Erythroblast (primary cell): ENCODE results near the gene TFAM.

Experiments
- DNase-seq, 2 experiments: peaks; one replicate each; lab custom pipeline; 2025; lab: John Stamatoyannopoulos, UW
- GATA1 ChIP-seq: IDR thresholded peaks from 2 replicates; pipeline ENCODE4 v1.6.1; 2011; ENCODE audit warnings: low read depth, mild to moderate bottlenecking, control low read depth, low read length, moderate library complexity
- POLR2A ChIP-seq: IDR thresholded peaks from 2 replicates; pipeline ENCODE4 v1.6.1; 2011; ENCODE audit warnings: mild to moderate bottlenecking, low read length

The TFAM gene

DNA sequence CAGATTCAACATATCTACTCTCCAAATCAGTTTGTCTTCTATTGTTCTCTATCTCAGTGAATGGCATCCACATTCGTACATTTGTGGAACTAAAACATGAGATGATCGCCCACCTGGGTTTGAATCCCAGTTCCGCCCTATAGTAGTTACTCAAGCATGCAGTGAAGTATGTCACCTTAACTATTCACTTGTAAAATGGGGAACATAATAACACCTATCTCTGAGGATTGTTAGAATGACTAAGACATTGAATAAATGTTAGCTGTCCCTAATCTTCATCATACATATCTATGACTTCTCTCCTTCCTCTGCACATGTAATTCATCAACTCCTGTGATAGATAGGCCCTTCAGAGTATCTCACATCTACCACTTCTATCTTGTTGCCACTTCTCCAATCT lies 25.7 kb upstream of the TFAM start:
- no peak for TF ChIP-seq GATA1
- no peak for TF ChIP-seq POLR2A
- no peak for DNase-seq

DNA sequence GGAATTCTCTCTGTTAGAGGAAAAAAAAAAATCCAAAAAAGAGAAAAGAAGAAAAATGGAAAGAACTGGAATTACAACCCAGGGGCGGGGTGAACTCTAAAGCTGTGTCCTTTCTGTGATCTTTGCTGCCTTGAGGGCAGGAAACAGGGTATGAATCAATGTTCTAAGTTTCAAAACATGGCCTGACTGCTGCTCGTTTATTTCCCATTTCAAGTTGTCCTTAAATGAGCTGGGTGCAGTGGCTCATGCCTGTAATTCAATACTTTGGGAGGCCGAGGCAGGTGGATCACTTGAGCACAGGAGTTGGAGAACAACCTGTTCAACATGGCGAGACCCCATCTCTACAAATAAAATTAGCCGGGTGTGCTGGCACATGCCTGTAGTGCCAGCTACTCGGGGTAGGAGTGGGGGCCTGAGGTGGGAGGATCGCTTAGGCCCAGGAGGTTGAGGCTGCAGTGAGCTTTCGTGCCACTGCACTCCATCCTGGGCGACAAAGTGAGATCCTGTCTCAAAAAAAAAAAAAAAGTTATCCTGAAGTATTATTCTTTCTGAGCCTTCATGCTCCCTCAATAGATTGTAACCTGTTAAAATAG lies 24.7 kb upstream of the TFAM start:
- no peak for TF ChIP-seq GATA1
- no peak for TF ChIP-seq POLR2A

DNA sequence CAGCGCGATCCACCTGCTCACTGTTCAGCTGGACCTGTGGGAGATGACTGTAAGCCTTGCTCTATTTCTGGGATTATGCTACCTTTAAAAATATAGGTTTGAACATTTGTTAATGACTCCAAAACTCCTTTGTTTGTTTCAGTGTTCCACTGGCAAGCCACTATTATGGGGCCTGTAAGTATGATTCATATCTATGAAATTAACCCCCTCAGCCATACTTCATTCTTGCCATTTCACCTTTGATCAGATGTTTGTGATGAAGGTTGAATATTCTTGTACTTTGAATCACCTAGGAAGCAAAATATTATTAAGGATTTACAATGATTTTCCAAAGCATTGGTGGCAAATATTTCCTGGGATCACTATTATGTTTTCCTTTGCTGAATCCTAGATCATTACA lies 23.9 kb upstream of the TFAM start:
- no peak for DNase-seq
- TF ChIP-seq POLR2A (no peak), GATA1 (no peak)

More for the DNA sequence above, 24.7 kb upstream of the TFAM start:
- no peak for DNase-seq

DNA sequence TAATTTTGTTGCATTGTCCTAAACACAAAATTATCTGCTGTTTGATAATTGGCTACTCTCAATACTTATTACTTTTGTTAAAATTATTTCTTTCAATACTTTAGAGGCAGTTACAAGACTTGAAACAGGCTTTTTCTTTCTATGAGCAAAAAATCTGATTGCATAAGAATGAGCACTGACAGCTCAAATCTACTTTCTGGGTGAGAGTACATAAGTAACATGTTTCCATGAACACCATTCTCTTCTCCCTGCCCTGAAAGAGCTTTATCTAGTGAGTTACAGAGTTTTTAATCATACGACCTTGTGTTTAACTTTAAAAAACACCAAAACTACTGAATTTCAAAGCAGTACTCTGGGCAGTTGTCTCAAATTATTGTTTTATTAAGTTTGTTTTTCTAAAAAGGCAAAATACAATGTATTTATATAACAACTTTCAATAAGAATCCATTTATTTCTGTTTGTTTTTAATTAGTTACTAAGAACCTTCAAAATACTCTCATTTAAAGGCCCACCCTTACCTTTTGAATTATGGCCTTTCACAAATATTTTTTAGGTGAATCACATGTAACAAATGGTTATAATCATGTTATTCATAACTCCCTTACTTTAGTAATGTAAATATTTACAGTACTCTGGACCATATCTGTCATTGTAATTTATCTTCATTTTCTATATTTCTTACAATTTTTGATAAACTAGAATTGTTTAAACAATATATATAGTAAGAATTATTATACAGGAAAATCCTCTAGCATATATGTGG lies 23.0 kb upstream of the TFAM start:
- DNase-seq: no peak

DNA sequence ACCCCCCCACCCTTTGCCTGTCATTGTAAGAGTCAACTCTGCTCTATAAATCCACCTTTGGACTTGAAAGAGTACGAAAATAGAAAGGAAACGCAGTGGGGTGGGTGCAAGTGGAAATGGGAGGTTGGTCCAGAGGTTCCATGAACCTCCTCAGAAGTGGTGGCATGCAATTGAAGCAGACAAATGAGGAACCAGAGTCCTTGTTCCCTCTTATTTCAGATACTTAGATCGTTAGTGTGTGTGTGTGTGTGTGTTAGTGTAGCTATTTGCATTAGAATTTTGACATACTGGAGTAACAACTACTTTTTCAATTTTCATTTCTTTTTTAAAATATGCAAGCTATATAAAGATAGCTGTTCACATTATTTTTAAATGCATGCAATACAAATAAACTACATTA lies 18.1 kb upstream of the TFAM start:
- DNase-seq: no peak
- TF ChIP-seq POLR2A (no peak), GATA1 (no peak)

More for the DNA sequence above, 23.0 kb upstream of the TFAM start:
- TF ChIP-seq POLR2A (no peak), GATA1 (no peak)

DNA sequence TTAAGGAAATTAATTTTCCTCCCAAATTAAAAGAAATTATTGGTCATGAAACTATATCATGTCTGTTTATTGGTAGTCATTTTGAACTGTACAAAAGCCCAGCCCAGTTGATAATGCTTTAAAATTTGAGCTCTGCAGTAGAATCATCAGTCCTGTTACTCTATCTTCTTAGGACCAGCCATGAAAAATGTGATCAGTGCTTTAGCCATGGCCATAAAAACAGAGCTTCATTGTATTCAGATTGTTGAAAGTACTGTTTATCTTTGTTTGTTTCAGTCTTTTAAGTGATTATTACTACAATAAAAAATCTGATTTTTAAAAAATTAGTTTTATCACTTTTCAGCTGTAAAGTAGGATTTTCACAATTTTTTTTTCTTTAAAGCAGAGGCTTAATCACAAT lies 13.7 kb upstream of the TFAM start:
- no peak for DNase-seq
- TF ChIP-seq POLR2A: no peak

DNA sequence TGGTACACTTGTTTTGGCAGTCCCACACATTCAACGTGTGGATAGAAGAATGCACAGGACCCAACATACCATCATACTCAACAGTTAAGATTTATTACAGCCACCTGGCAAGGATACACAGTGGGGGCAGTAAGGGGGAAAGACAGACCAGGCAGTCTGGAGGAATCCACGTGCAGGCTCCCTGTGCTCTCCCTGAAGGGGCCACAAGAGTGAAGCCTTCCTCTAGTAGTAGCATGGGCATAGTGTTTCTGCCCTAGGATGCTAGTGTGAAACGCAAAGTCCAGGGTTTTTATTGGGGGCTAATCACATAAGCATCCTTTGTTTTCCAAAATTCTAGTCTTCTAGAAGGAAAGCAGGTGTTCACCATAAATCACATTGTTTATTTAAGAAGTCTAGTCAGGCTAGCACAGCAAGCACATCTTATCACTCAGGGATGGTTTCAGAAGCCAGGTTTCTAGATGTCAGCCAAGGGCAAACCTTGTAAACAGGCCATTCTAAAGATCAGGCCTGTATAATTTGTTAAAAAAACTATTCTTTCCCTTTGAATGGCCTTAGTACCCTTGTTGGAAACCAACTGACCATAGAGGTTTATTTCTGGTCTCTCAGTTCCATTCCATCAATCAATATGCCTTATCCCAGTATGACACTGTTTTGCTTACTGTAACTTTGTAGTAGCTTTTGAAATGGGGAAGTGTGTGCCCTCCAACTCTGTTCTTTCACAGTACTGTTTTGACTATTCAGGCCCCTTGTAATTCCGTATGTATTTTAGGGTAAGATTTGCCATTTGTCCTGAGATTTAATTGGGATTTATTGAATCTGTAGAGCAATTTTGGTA lies 12.4 kb upstream of the TFAM start:
- no peak for TF ChIP-seq GATA1
- no peak for DNase-seq

DNA sequence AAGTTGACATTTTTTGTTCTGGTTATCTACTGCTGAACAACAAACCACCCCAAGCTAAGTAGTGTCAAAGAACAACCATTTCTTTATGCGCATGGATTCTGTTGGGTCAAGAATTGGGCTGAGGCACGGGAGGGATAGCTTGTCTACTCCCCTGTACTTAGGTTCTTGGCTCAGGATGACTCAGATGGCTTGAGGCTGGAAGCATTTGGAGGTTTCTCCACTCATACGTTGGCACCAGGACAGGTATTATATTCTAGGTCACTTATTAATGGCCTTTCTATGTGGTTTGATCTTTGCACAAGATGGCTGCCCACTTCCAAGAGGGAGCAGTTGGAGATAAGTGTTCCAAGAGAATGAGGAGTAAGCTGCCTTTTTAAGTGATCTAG lies 11.8 kb upstream of the TFAM start:
- DNase-seq: no peak
- TF ChIP-seq POLR2A (no peak), GATA1 (no peak)

DNA sequence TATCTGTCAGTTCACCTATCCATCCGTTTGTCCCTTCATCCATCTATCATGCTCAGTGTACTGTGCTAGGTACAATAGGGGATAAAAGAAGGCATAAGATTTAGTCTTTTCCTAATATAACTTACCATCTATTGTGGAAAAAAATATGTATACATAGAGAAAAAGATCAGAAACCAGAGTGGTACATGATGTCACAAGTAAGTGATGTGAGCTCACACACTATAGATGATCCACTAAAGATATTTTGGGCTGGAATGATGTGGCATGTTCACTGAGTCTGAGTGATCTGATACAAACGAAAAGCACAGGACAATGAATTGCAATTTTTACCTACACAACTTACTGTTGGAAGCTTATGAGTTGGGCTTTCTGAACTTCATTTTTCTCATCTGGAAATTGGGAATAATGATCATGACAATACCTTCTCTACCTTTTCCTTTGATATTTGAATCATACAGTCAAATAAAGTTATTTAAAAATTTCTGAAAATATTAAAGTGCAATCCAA lies 2.7 kb upstream of the TFAM start:
- peak; percentile 10 to 32 for DNase-seq
- TF ChIP-seq POLR2A: no peak
- no peak for TF ChIP-seq GATA1

DNA sequence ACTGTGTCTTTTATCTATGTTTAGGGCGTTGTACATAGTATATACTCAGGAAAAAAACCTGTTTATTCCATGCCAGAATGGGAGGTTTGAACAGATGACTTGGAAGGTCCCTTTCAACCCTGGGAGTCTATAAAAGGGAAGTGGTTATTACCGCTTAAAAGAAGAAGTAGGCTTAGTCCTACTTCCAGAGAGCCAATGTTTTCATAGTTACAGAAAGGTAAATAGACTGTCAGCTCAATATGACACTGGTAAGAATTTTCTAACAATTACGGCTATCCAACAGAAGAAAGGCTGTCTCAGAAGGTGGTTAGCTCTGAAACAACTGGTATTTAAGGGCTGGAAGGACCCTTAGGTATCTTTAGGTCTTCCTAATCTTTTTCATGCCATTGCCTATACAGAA lies 1.1 kb upstream of the TFAM start:
- peak; percentile 14 to 36 for DNase-seq

DNA sequence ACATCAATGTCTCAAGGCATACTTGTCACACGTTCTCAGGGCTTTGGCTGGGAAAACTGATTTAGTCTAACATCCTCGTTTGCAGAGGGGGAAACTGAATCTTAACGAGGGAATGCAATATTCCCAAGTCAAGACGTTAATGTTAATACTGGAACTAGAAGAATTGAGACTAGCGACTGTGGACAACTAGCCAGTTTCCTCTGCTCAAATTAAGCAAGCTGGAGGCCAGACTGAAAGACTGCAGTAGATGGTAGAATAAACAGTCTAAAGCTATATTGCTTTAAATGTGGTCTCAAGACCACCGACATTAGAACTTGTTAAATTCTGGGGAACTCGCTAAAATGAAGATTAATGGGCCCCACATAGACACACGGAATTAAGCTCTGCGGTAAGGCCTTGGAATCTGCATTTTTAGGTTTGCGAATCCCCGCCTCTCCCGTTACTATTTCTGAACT lies 639 bp upstream of the TFAM start:
- no peak for DNase-seq
- TF ChIP-seq POLR2A (no peak), GATA1 (no peak)

More for the DNA sequence above, 1.1 kb upstream of the TFAM start:
- TF ChIP-seq GATA1 (no peak), POLR2A (no peak)

DNA sequence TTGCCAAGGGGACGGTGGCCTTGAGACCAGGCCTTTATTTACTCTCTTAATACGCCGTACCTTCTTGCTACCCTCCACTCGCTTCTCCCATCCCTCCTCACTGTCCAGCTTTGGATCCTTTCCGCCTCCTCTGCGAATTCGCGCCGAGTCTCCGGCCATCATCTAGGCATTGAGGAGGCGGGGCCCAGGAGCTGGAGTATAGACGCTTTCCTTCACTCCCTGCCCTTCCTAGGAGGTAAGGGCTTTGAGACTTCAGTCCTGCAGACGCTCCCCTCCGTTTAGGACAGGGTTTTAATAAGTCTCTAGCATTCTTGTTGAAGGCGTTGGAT lies 538 bp downstream of the TFAM start:
- no peak for TF ChIP-seq GATA1
- DNase-seq: peak; percentile 46 to 62

DNA sequence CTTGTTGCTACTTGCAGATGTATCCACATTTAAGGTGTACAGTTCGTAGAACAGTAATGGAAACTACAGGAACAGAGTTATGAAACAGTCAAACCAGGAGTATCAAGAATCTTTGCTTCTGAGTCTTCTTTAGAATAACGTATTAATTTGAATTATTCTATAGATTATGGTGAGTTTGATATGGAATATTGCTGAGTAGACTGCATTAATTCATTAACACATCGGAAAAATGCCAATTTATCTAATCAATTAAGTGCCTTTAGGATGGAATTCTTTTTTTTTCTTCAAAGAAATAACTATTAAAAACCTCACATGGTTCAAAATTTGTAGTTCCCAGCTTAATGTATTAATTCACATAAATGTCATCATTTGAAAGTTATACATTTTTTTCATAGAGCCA lies 3.8 kb downstream of the TFAM start:
- no peak for DNase-seq
- TF ChIP-seq GATA1: no peak
- no peak for TF ChIP-seq POLR2A

DNA sequence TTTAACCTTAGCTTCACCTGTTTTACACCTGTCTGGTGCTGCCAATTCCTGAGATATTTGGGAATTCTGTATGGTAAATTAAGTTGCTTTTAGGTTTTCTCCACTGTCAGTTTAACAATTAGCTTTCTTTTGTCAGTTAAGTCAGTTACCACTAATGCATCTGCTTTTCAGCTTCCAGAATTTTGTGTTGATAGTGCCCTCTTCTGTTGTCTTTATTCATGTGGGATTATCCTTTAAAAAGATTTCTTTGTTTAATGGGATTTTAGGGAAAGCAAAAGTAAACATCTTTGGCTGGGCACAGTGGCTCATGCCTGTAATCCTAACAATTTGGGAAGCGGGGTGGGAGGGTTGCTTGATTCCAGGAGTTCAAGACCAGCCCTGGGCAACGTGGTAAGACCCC lies 8.1 kb downstream of the TFAM start:
- TF ChIP-seq GATA1: no peak
- no peak for DNase-seq
